Measurements from ENCODE around the gene CTXND1.

Gene CTXND1

DNA sequence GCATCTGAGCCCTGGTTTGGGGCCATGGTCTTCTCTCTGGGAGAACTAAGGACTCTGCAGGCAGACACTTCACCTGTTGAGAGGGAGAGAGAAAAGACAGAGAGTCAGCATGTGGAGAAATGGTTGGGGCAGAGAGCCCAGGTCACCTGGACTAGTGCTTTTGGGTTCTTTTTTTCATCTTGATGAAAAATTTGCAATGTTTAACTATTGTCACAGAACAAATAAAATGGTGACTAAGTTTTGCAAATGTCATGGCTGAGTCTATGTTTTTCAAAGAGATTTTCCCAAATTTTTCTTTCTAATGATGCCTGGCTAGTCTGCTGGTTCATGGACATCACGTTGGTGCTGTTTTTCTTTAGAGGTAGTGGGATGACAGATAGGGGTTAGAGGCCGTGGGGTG lies 81.4 kb downstream of the CTXND1 start:
- TF ChIP-seq, protein P1, sequence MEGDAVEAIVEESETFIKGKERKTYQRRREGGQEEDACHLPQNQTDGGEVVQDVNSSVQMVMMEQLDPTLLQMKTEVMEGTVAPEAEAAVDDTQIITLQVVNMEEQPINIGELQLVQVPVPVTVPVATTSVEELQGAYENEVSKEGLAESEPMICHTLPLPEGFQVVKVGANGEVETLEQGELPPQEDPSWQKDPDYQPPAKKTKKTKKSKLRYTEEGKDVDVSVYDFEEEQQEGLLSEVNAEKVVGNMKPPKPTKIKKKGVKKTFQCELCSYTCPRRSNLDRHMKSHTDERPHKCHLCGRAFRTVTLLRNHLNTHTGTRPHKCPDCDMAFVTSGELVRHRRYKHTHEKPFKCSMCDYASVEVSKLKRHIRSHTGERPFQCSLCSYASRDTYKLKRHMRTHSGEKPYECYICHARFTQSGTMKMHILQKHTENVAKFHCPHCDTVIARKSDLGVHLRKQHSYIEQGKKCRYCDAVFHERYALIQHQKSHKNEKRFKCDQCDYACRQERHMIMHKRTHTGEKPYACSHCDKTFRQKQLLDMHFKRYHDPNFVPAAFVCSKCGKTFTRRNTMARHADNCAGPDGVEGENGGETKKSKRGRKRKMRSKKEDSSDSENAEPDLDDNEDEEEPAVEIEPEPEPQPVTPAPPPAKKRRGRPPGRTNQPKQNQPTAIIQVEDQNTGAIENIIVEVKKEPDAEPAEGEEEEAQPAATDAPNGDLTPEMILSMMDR (IDR thresholded peaks at IDR 0.05; ENCODE audit: extremely low read depth, insufficient read depth, missing control alignments): no peak
- DNase-seq (ENCODE audit: low spot score): no peak
- in situ Hi-C loops (cut with MboI; ENCODE audit: low pct_unique_long_range_greater_than_20kb, low sequenced_read_pairs, unreplicated experiment): loop anchor here (25.0 kb wide), 1 partner anchor 833 kb away; no protein-coding TSS in a partner anchor

DNA sequence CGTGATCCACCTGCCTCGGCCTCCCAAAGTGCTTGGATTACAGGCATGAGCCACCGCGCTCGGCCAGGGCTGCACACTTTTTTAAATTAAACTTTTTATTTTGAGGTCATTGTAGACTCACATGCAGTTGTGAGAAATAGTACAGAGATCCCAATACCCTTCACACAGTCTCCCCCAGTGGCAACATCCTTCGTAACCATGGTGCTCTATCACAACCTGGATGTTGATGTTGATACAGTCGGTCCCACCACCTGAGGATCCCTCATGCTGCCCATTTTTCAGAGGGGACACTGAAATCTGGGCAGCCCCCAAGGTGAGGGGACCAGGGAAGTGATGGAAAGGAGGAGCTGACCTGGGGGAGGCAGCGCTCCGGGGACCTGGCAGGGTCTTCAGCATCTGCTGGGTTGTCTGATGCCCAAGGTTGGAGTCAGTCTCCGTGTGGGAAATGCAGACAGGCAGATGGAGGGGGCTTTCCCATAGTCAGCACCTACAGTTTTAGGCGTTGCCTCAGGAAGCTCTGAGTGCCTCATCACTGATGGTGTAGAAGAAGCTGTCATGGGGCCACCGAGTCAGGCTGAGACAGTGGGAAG lies 82.2 kb downstream of the CTXND1 start:
- in situ Hi-C loops (cut with MboI; ENCODE audit: low pct_unique_long_range_greater_than_20kb, low sequenced_read_pairs, unreplicated experiment): loop anchor here (25.0 kb wide), 1 partner anchor 833 kb away; no protein-coding TSS in a partner anchor
- no peak for DNase-seq (ENCODE audit: low spot score)

DNA sequence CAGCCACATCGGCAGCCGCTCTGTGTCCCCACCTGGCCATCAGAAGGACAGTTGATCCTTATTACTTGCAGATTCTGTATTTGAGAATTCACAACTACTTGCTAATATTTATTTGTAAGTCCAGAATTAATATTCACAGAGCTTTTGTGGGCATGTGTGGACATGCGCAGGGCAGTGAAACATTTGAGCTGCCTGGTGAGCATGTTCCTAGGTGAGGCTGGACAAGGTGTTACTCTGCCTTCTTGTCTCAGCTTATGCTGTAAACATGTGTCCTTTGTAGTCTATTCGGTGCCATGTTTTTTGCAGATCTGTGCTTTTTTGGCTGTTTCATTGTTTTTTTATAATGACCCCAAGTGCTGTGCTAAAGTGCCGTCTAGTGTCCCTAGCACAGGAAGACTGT lies 83.6 kb downstream of the CTXND1 start:
- DNase-seq (ENCODE audit: low spot score): no peak
- in situ Hi-C loops (cut with MboI; ENCODE audit: low pct_unique_long_range_greater_than_20kb, low sequenced_read_pairs, unreplicated experiment): loop anchor here (25.0 kb wide), 1 partner anchor 831 kb away; no protein-coding TSS in a partner anchor
- TF ChIP-seq, protein P1 (IDR thresholded peaks at IDR 0.05; ENCODE audit: extremely low read depth, insufficient read depth, missing control alignments): no peak

More for the DNA sequence above, 82.2 kb downstream of the CTXND1 start:
- TF ChIP-seq, protein P1 (IDR thresholded peaks at IDR 0.05; ENCODE audit: extremely low read depth, insufficient read depth, missing control alignments): no peak

DNA sequence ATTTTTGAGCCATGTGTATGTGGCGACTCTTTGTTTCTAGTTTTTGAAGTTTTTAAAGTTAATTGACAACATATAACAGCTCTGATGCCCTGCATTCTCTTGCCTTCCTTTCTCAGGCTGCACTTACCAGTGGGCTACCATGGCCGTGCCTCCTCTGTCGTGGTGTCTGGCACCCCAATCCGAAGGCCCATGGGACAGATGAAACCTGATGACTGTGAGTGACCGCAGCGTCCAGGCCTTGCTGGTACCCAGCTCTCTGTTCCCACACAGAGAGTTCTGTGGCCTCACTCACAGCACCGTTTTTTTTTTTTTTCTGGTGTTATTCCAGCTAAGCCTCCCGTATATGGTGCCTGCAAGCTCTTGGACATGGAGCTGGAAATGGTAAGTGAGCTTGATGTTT lies 84.1 kb downstream of the CTXND1 start:
- in situ Hi-C loops (cut with MboI; ENCODE audit: low pct_unique_long_range_greater_than_20kb, low sequenced_read_pairs, unreplicated experiment): loop anchor here (25.0 kb wide), 1 partner anchor 831 kb away; no protein-coding TSS in a partner anchor
- TF ChIP-seq, protein P1 (IDR thresholded peaks at IDR 0.05; ENCODE audit: extremely low read depth, insufficient read depth, missing control alignments): no peak
- DNase-seq (ENCODE audit: low spot score): no peak

DNA sequence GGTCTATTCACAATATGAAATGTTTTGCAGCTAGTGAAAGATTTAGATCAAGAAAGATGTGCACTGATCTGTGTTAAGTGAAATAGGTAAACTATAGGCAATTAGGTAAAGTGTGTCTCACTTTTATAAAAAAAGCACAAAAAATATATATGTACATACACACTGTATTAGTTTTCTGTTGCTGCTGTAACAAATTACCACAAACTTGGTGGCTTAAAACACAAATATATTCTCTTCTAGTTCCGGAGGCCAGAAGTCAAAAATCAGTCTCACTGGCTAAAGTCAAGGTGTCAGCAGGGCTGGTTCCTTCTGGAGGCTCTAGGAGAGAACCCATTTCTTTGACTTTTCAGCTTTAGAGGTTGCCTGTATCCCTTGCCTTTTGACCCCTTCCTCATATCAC lies 88.1 kb downstream of the CTXND1 start:
- TF ChIP-seq, protein P1 (IDR thresholded peaks at IDR 0.05; ENCODE audit: extremely low read depth, insufficient read depth, missing control alignments): no peak
- in situ Hi-C loops (cut with MboI; ENCODE audit: low pct_unique_long_range_greater_than_20kb, low sequenced_read_pairs, unreplicated experiment): loop anchor here (25.0 kb wide), 1 partner anchor 827 kb away; no protein-coding TSS in a partner anchor
- no peak for DNase-seq (ENCODE audit: low spot score)

DNA sequence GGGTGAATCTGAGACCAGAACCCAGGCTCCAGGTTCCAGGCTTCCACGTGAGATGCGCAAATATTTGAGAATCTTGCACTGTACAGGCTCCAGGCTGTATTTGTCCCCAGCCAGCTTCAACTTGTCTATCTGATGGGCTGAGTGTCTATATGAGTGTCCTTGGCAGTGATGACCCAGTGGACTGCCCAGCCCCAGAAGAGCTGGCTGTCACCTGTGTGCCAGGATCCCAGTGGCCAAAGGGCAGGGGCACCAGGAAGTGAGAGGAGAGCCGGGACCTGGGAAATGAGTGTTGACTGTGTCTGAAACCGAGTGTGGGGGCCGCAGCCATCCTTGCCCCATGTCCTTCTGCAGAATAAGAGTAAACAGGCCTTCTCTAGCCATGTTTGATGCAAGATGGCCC lies 88.8 kb downstream of the CTXND1 start:
- no peak for DNase-seq (ENCODE audit: low spot score)
- TF ChIP-seq, protein P1 (IDR thresholded peaks at IDR 0.05; ENCODE audit: extremely low read depth, insufficient read depth, missing control alignments): no peak
- in situ Hi-C loops (cut with MboI; ENCODE audit: low pct_unique_long_range_greater_than_20kb, low sequenced_read_pairs, unreplicated experiment): loop anchor here (25.0 kb wide), 1 partner anchor 826 kb away; no protein-coding TSS in a partner anchor

Measured in GM13977 (cell line).